SW480 (cell line): ENCODE data around the gene CHCHD6.

Experiments
- DNase-seq: peaks from one replicate; pipeline ENCODE4 v3.0.0-alpha.2; 2016; ENCODE audit warnings: low spot score

Gene CHCHD6

DNA sequence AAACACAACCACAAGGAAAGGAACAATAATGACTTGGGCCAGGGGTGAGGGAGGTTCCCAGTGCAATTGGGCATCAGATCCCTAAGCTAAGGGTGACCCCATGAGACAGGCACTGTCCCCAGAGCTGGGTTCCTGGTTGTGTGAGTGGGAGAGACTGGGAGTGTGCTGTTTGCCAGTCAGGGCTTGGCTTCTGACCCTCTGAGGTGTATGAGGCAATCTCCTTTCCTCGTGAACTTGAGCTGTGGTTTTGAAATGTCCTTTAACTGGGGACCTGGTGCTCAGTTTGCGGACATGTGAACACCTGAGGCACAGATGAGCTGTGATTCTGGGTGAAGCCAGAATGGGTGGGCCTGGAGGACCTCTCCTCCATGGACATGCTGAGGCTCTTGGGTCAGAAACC lies 220.4 kb downstream of the CHCHD6 start:
- DNase-seq = no peak

DNA sequence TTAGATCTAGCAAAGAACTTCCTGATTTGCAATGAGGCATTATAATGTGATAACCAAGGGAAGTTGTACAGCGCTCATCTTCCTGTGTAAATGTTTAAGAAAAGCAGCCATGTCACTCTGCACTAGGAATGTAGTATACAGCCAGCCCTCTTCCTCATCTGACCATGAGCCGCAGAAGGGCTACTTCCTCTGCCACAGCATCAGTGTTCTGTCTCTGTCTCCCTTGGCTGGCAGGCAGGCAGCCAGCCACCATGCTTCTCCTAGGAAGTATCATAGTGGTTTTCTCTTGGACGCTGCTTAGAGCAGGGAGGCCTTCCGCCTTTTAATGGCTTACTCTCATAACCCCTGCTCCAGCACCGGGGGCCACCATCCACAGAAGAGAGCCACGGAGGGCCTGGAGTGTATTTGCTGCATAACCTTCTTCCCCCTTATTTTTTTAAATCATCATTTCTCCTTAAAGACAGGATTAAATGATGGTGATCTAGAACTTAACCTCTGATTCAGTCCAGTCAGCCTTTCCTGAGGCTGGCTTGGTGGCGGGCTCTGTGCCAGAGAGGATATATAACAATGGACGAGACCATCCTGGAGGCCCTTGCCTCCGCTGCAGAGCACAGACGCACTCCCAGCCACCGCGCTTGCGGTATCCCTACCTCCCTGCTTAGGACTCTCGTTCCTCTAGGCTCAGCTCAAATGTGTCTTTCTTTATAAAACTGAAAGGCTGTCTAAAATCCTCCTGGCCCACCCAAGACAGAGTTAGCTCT lies 221.6 kb downstream of the CHCHD6 start:
- DNase-seq = no peak

DNA sequence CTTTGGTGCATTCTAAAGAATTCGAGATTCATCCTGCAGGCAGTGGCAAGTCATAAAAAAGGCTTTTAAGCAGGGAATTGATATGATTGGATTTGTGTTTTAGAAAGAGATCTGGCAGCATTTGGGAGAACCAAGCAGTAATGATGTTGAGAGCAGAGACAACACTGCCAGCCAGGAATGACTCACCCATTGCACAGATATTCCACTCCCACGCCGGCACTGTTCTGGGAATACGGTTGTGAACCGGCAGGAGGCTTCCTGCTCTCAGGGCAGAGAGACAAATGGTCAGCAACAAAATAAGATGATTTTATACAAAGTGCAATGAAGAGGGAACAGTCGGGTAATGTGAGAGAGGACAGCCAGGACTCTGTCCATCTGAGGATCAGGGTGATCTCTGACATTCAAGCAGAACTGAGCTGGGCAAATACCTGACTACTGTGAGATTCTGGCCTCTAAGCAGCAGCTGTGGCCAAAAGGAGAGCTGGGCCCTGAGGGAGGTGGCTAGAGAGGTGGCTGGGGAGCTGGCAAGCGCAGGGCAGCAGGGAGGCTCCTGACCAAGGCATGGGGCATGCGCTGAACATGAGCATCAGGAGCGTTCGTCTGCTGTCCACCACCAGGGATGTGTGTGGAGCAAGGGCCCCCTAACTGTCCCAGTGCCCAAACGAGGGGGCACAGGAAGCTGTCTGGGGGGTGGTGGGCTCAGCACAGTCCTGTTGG lies 222.8 kb downstream of the CHCHD6 start:
- DNase-seq = peak; percentile 28

DNA sequence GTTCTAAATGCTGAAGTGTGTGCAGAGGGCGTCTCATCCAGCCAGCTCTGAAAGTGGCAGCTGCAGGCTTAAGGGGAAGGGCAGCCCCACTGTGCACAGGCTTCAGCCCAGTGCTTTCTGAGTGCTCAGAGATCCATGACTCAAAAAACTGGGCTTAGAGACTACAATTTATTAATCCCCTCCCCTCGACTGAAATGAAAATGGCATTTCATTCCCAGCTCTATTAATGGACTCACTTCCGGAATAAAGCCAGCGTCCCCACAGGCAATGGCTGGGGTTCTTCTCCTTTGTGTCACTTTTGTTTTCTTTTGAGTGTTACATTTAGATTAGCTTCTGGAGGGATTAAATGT lies 223.3 kb downstream of the CHCHD6 start:
- no peak for DNase-seq

DNA sequence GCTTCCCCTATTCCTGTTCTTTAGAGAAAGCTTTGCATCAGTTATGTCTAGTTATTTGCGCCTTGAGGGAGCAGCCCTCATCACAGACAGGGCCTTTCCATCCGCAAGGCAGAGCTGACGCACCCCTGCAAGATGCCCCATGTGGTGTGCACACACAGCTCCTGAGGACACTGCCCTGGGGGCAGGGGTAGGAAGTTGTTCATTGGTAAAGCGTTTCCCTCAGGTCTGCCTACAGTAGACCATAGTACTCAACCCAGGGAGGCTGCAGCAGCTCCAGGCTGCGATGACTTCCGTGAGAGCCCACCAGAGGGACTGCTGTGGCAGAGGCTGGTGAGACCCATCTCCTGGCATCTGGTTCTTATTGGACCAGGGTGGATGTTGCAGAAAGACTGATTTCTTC lies 223.8 kb downstream of the CHCHD6 start:
- DNase-seq = no peak

DNA sequence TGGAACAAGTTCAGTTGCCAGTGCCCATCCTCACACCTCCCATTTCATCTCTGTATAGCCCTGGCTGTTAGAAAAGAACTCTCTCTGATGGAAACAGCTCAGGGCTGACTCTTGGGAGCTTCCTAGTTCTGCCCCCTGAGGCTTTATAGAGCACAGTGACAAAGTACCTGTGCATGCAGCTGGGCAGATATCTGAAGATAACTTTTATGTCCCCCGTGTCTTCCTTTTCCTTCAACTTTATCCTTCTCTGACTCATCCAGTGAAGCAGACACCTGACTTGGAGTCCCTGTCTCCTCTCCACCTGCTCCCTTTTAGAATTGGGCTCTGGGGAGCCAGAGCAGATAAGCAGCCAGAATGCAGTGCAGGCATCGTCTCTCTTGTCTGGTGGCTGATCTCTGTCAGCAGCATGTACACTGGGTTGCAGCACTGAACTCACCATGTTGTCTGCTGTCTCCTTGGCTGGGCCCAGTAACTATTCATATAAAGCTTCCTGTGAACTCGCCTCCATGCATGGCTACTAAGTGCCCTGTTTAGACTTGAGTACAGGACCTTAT lies 225.0 kb downstream of the CHCHD6 start:
- DNase-seq = no peak

DNA sequence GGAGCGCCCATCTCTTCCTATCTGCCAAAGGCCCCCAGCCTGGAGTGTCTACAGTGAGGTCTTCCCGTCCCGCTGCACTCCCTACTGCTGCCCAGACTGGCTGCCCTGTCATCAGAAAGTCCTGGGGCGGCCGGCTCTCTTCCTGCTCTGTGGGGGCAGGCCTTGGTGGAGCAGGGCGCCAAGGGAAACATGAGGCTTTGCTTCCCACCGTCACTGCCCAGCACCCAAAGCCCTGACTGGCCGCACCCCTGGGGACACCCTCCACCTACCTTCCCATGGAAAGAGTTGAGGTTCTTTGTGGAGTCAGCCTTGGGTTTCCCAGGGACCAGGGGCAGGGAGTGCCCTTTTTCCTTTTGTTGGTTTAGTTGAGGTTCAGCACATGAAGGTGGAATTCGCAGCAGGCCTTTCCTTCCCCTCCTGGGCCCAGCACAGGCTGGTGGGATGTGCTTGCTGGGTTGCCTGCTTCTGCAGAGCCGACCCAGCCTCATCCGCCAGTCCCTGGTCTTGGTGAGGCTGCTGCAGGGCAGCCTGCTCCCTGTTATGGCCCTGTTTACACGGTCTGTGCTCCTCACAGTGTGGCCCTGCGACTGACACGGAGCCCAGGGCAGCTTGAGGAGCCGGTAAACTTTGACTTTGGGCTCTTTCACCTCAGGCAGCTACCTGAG lies 227.0 kb downstream of the CHCHD6 start:
- DNase-seq = no peak

DNA sequence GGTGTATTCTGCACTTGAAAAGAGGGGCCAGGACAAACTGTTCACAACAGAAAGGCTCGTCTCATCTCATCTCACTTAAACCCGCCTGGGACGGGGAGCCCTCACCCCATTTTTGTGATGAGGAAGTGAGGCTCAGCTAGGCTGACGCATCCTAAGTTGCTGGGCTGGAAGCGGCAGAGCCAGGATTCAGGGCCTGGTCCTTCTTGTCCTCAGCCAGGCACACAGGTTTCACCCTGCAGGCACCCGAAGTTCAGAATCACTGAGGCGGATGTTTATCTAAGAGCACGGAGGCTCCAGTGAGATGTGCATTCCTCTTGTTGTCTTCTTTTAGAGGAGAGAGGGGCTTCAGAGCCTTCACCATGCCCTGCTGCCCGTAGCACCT lies 227.8 kb downstream of the CHCHD6 start:
- DNase-seq = no peak

DNA sequence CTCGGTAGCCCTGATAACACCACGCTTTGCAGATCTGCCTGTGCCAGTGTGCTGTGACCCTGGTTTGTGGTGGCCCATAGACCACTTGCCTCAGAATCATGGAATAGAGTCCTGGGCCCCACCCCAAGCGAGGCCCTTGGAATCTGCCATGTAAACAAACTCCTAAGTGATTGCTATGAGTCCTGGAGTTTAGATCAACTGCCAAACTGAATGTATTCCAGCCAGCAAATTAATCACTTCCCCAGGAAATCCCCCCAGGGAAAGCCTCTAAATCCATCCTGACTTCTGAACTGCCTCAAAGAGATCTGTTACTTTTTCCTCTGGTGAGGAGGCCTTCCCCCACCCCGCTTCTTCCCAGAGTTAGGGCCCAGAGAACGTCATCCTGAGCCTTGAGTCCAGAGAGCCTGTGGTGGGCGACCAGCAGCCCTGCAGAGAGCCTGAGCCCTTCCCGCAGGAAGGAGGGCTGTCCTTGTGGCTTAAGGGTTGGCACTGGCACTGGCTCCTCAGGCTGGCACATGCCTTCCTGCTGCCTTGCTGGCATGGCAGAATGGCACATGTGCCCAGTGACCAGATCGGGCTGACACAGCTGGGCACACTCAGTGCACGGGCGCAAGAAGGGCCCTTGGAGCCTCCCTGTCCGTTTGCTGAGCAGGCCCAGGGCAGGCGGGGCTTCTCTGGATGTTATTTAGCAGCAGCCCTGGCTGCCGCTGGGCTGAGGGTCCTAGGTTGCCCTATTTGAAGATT lies 228.3 kb downstream of the CHCHD6 start:
- DNase-seq = no peak

DNA sequence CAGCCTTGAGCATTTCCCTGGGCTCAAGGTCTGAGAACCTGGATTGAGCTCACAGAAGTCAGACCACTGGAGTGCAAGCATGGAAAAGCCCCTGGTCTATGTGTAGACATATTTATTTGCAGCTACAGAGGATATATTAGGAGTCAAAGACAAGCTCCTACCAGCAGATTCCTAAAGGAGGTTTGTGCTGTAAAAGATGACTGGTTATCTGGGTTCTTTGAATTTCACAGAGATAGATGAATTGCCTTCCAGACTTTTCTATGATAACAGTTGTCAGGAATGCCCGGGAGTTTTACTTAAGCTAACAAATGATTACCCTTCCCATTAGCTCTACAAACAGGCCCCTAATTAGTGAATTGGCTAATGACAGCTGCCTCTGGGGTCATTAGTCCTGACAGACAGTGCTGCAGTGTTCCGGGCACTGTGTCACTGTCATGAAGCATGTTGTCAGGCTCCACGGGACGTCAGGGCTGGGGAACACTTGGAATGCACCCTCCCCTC lies 230.0 kb downstream of the CHCHD6 start:
- DNase-seq = no peak

DNA sequence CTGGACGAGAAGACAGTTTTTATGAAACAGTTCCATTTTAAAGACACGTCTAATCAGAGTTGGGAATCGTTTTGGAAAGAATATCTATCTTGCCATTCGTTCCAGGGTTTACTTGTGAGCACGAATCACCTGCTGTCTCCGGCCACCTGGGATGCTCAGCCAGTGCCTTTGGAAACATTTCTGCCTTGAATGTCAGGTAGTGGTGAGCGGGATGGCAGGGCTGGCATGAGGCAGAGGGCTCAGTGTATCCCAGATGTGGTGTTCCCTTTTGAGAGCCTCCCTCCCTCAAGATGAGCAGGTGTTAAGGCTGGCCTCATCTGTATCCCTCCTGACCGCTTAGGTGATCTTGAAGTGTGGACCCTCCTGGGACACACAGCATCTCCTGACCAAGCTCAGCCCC lies 231.0 kb downstream of the CHCHD6 start:
- DNase-seq = no peak

DNA sequence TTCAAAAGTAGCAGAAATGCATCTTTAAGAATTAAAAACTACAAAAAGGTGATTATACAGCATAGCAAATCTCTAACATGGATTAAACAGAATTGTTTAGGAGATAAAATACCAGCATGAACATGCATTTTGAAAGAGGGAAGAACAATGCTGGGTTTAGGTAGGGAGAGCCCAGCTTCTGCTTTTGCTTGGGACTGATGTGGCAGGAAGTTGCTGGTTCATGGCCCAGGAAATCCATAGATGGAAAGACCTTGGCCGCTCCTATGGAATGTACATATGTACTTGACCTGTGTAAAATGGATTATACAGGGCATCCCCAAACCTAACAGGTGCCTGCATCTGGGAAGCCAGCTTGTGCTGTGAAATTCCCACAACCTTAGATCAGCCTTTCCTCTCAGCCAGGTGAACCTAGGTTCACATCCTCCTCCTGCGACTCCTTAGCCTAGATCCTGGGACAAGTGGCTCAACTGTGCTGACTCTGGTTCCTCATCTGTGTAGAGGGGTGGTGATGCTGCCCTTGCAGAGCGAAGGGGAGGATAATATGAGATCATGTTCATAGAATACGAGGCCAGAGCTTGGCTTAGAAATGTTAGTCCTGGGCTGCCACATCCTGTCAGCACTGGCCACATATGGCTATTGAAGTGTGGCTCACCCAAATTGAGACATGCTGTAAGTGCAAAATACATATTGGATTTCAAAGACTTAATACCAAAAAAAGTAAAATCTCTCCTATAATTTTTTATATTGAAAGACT lies 231.9 kb downstream of the CHCHD6 start:
- DNase-seq = no peak

DNA sequence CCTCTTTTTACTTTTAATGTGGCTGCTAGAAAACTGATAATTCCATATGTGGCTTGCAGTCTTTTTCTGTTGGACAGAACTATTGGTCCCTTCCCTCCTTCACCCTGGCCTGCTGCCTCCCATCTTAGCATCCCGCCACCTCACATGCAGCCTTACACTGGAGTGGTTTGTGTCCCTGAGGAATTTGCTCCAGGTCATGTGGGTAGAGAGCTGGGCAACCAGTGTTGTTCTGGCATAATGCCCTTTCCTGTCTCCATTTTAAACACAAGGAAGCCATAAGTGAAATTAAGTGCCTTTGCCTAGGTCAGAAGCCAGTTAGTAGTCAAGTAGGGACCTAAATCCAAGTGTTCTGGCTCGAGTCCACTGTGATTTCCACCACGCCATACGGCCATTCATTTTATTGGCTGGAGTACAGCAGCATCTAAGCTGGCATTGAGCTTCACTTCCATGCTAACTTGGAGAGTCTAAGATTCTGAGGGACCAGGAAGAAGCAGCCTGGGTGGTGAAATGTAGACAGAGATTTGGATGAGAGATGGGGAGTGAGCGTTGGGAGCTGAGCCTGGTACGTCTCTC lies 232.9 kb downstream of the CHCHD6 start:
- no peak for DNase-seq

DNA sequence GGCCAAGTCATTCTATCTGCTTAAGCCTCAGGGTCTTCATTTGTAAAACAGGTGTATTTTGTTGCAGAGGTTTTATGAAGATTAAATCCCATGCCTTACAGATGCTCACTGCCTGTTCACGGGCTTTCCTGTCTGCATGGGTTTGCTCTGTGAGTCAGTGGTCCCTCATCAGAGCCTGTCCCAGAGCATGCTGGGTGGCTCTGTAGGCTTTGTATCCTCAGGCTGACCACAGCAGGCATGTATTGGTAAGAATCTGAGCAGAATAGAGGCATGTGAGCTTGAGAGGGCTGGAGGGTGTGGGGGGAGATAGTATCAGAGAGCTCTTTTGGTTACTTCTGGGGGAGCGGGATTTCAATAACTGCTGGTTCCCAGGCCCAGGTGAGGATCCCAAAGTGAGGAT lies 233.5 kb downstream of the CHCHD6 start:
- DNase-seq = no peak

DNA sequence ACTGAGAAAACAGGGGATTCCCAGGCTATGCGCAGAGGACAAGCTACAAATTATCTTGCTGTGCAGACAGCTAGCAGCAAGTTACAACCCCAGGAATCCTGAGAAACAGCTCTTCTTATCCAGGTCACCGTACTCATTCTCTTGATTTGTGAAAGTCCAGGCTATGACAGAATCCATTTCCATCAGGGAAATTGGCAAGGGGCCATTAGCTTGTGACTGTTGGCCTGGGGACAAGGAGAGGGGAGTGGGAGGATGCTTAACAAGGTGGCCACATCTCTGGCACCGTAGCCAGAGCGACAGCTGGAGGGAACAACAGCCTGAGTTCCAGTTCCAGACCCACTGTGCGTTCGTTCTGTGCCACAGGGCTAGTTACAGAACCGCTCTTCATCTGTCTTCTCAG lies 233.9 kb downstream of the CHCHD6 start:
- DNase-seq = no peak

DNA sequence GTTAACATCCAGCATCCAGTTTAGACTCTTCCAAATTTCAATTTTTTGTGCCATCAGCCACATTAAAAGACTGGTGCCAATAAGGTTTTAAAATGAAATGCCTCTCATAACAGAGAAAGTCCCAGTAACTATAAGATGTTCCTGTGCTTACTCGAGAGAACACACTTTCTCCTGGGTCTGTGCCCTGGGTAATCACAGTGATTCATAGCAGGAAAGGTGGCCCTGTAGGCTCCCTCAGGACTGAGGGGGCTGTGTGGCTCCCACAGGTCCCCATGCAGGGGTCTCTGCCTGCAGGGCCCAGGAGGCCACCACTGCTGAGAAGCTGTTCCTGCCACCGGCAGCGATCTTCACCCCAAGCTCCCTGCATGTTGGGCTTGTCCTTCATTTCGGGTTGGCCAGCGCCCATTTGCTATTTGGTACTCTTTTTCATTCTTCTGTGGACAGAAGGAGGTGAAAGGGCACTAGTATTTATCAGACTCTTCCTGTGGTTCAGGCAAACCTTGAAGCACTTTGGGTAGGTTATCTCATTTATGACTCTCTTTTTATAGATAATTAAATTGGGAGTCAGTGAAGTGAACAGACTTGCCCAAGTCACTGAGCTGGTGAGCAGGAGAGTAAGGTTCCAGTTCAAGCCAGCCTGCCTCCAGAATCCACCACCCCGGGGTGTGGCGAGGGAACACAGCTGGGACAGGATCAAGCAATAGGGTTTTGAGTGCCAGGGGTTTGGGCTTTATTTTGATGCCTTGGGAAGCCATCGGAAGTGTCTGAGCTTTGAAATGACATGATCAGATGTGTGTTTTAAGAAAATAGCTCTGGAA lies 234.7 kb downstream of the CHCHD6 start:
- no peak for DNase-seq

DNA sequence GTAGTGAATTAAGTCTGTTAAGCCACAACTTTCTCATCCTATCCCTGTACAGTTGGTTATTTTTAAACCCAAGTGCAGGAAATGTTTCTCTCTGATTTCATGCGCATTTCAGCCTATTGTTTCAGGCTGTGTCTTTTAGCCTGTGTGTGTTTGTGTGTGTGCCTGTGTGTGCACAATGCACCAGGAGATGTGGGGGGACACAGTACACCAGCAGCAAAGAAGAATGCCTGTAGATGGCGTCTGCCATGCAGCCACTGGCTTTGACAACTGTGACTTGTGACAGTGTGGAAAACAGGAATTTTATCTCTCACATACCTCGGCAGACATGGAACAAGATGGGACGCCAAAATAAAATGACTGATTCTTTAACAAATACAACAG lies 235.3 kb downstream of the CHCHD6 start:
- peak; percentile 24 for DNase-seq

DNA sequence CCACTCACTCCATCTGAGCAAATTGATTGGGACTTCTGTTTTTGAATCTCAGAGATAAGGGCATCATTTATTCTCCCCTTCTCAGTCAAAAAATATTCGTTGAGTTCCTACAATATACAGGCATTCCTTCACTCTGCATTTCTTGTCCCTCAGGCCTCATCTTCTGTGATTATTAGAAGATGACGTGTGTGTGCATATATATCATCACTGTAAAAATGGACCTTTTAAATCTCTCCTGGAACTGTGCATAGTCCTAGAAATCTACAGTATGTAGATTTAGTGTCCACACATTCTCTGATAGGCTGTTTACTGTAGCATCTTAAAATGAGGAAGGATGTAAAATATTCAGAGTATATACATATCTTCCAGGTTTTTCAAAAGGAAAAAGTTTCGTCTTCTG lies 235.7 kb downstream of the CHCHD6 start:
- DNase-seq = no peak

DNA sequence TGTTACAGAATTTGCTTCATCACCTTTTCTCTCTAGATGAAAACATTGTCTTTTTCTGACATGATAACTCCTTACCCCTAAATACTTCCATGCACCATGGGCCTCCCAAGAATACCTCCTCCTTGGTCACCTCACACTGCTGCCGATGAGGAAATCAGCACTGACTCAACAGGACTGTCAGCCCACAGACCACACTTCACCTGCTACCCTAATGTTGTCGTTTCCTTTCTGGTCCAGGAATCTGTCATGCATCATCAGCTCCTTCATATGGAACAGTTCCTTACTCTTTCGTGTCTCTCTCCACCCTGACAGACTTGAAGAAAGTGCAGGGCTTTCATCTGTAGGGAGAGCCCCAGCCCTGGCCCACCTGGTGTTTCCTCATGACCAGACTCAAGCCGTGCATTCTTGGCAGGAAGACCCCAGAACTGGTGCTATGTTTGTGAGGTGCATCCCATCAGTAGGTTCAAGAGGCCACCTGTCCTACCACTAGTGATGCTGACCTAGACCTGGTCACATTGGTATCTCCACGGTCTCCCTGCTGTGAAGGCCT lies 237.8 kb downstream of the CHCHD6 start:
- no peak for DNase-seq
